Skeletal muscle tissue (tissue), 4 donors: ENCODE measurements around the gene XIAP. TPM values are rescaled to one million over a fixed set of nuclear protein-coding genes. Genes with fewer than 3 reads are reported as not detected.
"Not testable (repeated sequence)": the region's sequence is repeated elsewhere in the genome, so short reads cannot be mapped to it uniquely, and the experiment has no call there.

Source experiments
- H3K27ac ChIP-seq: one replicate; pipeline ENCODE4 v1.7.0; 2013; ENCODE audit warnings: mild to moderate bottlenecking, low read depth, low read length, inconsistent platforms
- H3K27me3 ChIP-seq, 3 donors: one replicate each; pipeline ENCODE4 v1.7.0; 2013; ENCODE audit warnings: low read length in 3 of 3; ENCODE audit not compliant: control insufficient read depth in 3 of 3, insufficient read depth in 3 of 3
- H3K36me3 ChIP-seq, 3 donors: one replicate each; pipeline ENCODE4 v1.7.0; 2013; ENCODE audit warnings: low read length in 3 of 3; ENCODE audit not compliant: control insufficient read depth in 3 of 3, insufficient read depth in 3 of 3
- H3K4me1 ChIP-seq, 3 donors: one replicate each; pipeline ENCODE4 v1.7.0; 2013; ENCODE audit warnings: low read length in 3 of 3, mild to moderate bottlenecking in 3 of 3; ENCODE audit not compliant: control insufficient read depth in 3 of 3, insufficient read depth in 3 of 3
- H3K4me3 ChIP-seq, 3 donors: one replicate each; pipeline ENCODE4 v1.7.0; 2013; ENCODE audit warnings: low read length in 3 of 3
- H3K9ac ChIP-seq, 3 donors: one replicate each; pipeline ENCODE4 v1.7.0; 2013; ENCODE audit warnings: low read length in 3 of 3, mild to moderate bottlenecking in 3 of 3, moderate library complexity in 2 of 3, low read depth in 1 of 3
- H3K9me3 ChIP-seq, 3 donors: one replicate each; pipeline ENCODE4 v1.7.0; 2013; ENCODE audit warnings: low read length in 3 of 3; ENCODE audit not compliant: control insufficient read depth in 3 of 3
- total RNA-seq: library from RNA; depleted of rRNA; stranded (reverse); fragments of >200 nt; gene quantifications from one replicate; pipeline ENCODE4 v1.2.3, GENCODE V29; 2014
- donor health status: Osteomylitis.

Gene XIAP
- total RNA-seq, 1 donor from 2014 or later, result 35.0 TPM

GRCh38 chrX:123835661-123836371, 24.0 kb upstream of the XIAP start:
- Histone ChIP-seq H3K9ac (no peak overlapping the region), H3K9me3 (no peaks in the 10 kb centered on the region), H3K27ac (no peak overlapping the region), H3K27me3 (no peaks in the 10 kb centered on the region), H3K4me3 (no peak overlapping the region), H3K36me3 (no peaks in the 10 kb centered on the region), H3K4me1 (no peaks in the 10 kb centered on the region)

GRCh38 chrX:123845129-123845528, 14.7 kb upstream of the XIAP start:
- not testable (repeated sequence) for H3K36me3 ChIP-seq, H3K27me3 ChIP-seq, H3K9ac ChIP-seq, H3K27ac ChIP-seq, H3K9me3 ChIP-seq, H3K4me1 ChIP-seq, H3K4me3 ChIP-seq

- no peaks in the 10 kb centered on the region for H3K4me1 ChIP-seq
- no peak overlapping the region for H3K27ac ChIP-seq
- H3K27me3 ChIP-seq, result no peaks in the 10 kb centered on the region
- H3K36me3 ChIP-seq, result no peaks in the 10 kb centered on the region
- H3K9ac ChIP-seq, result no peak overlapping the region
- no peaks in the 10 kb centered on the region for H3K9me3 ChIP-seq
- no peak overlapping the region for H3K4me3 ChIP-seq
These were observed 13.2 kb upstream of the XIAP start for GRCh38 chrX:123846577-123847038.

GRCh38 chrX:123847056-123847455, 12.8 kb upstream of the XIAP start:
- H3K27me3 ChIP-seq, result no peaks in the 10 kb centered on the region
- no peak overlapping the region for H3K27ac ChIP-seq
- no peak overlapping the region for H3K9ac ChIP-seq
- H3K9me3 ChIP-seq, result no peaks in the 10 kb centered on the region
- no peaks in the 10 kb centered on the region for H3K4me1 ChIP-seq
- no peak overlapping the region for H3K4me3 ChIP-seq
- H3K36me3 ChIP-seq, result no peaks in the 10 kb centered on the region

- Histone ChIP-seq H3K9me3 (no peaks in the 10 kb centered on the region), H3K27ac (no peak overlapping the region), H3K36me3 (no peaks in the 10 kb centered on the region), H3K4me1 (no peaks in the 10 kb centered on the region), H3K9ac (no peak overlapping the region), H3K27me3 (no peaks in the 10 kb centered on the region), H3K4me3 (no peak overlapping the region)
These were observed 10.8 kb upstream of the XIAP start for GRCh38 chrX:123849096-123849495.

- H3K4me1 ChIP-seq, H3K27ac ChIP-seq, H3K9ac ChIP-seq, H3K4me3 ChIP-seq, H3K27me3 ChIP-seq, H3K9me3 ChIP-seq, H3K36me3 ChIP-seq: not testable (repeated sequence)
These were observed 9.9 kb upstream of the XIAP start for GRCh38 chrX:123849906-123850305.

- Histone ChIP-seq H3K4me3 (no peak overlapping the region), H3K27ac (no peak overlapping the region), H3K36me3 (no peaks in the 10 kb centered on the region), H3K4me1 (no peaks in the 10 kb centered on the region), H3K9me3 (no peaks in the 10 kb centered on the region), H3K9ac (no peak overlapping the region), H3K27me3 (no peaks in the 10 kb centered on the region)
These were observed 8.8 kb upstream of the XIAP start for GRCh38 chrX:123851079-123851478.

GRCh38 chrX:123854329-123854728, 5.5 kb upstream of the XIAP start:
- Histone ChIP-seq H3K9me3 (no peaks in the 10 kb centered on the region), H3K4me1 (peaks cover 0 to 5% (median 3%) of the 10 kb centered on the region in 3 donors), H3K27ac (no peak overlapping the region), H3K36me3 (no peaks in the 10 kb centered on the region), H3K27me3 (no peaks in the 10 kb centered on the region), H3K4me3 (no peak overlapping the region), H3K9ac (no peak overlapping the region)

- Histone ChIP-seq H3K36me3 (no peaks in the 10 kb centered on the region), H3K27me3 (no peaks in the 10 kb centered on the region), H3K4me1 (peaks cover 0 to 7% (median 3%) of the 10 kb centered on the region in 3 donors), H3K27ac (peak overlapping the region; percentile 94), H3K4me3 (peak overlapping the region; percentile 74 to 83 (median 75)), H3K9ac (peak overlapping the region; percentile 76 to 88 (median 80)), H3K9me3 (no peaks in the 10 kb centered on the region)
These were observed 426 bp upstream of the XIAP start for GRCh38 chrX:123859409-123859845.

- Histone ChIP-seq H3K27ac (peak overlapping the region; percentile 94), H3K4me3 (peak overlapping the region; percentile 72 to 83 (median 74)), H3K9ac (peak overlapping the region; percentile 76 to 88 (median 80)), H3K36me3 (no peaks in the 10 kb centered on the region), H3K27me3 (no peaks in the 10 kb centered on the region), H3K9me3 (no peaks in the 10 kb centered on the region), H3K4me1 (peaks cover 0 to 7% (median 3%) of the 10 kb centered on the region in 3 donors)
These were observed 1.1 kb downstream of the XIAP start for GRCh38 chrX:123860983-123861382.
